ENCODE results near the gene PDE11A.

GRCh38 chr2:178108176-178108575 lies 35.6 kb upstream of the PDE11A start:
- TF ChIP-seq FOXK2 (IDR thresholded peaks at IDR 0.05) (no peak), ELF4 (IDR thresholded peaks at IDR 0.05) (no peak), FOXA1 (IDR thresholded peaks at IDR 0.05) (no peak), SP1 (IDR thresholded peaks at IDR 0.05) (no peak), HDGF (IDR thresholded peaks at IDR 0.05; ENCODE audit: borderline replicate concordance) (no peak), LEF1 (IDR thresholded peaks at IDR 0.05; ENCODE audit: borderline replicate concordance) (no peak), BHLHE40 (IDR thresholded peaks at IDR 0.05; ENCODE audit: borderline replicate concordance) (no peak)
